ENCODE data around the gene DTYMK.

- TF ChIP-seq CTCF (IDR thresholded peaks at IDR 0.05; ENCODE audit: poor library complexity) (no peak), EZH2phosphoT487 (IDR thresholded peaks at IDR 0.05; ENCODE audit: low read depth, severe bottlenecking, unreplicated experiment) (no peak)
Measured at GRCh38 chr2:241638940-241639339, 47.7 kb downstream of the DTYMK start.

Data from hepatocyte (in vitro differentiated cells).